Psoas muscle (tissue), 8 donors: ENCODE data around the gene TMA7. TPM values are rescaled to one million over a fixed set of nuclear protein-coding genes. Genes with fewer than 3 reads are reported as not detected.

Source experiments
- ATAC-seq, 4 donors: fragments of 200-7000 bp; cut with Tn5 transposase; one replicate each; pipeline ENCODE4 v1.9.1; 2020; ENCODE audit warnings: moderate library complexity in 3 of 4, mild to moderate bottlenecking in 2 of 4
- DNase-seq, 2 donors: peaks; one replicate each; pipeline ENCODE4 v3.0.0-alpha.2; 2020
- H3K27ac ChIP-seq: fragments of 200-600 bp; one replicate; pipeline ENCODE4 v1.8.0; 2022
- H3K27me3 ChIP-seq, 3 donors: fragments of 200-600 bp in 1 of 3; one replicate each; pipeline versions ENCODE4 v1.6.1 to v1.8.0; 2013 to 2022; ENCODE audit warnings: low read length in 2 of 3, mild to moderate bottlenecking in 2 of 3, moderate library complexity in 1 of 3; ENCODE audit not compliant: insufficient read depth in 3 of 3
- H3K36me3 ChIP-seq, 2 donors: fragments of 200-600 bp in 1 of 2; one replicate each; pipeline versions ENCODE4 v1.6.1 to v1.8.0; 2013 to 2022; ENCODE audit warnings: low read depth in 1 of 2, mild to moderate bottlenecking in 1 of 2, moderate library complexity in 1 of 2; ENCODE audit not compliant: insufficient read depth in 1 of 2
- H3K4me1 ChIP-seq: fragments of 200-600 bp; one replicate; pipeline ENCODE4 v1.8.0; 2022
- H3K4me3 ChIP-seq: fragments of 200-600 bp; one replicate; pipeline ENCODE4 v1.8.0; 2022; ENCODE audit warnings: mild to moderate bottlenecking
- H3K9me3 ChIP-seq: fragments of 200-600 bp; one replicate; pipeline ENCODE4 v1.8.0; 2022
- CTCF ChIP-seq: fragments of 200-600 bp; IDR thresholded peaks from one replicate; pipeline ENCODE4 v1.8.0; 2022; ENCODE audit warnings: antibody characterized with exemption
- whole genome bisulfite sequencing, 3 donors: extraction: QIAGEN DNeasy Blood & Tissue Kit; methylation state at CpG; one replicate each; pipeline versions ENCODE4 v1.1.6 to v1.1.7; 2013; 5-methylcytosine and 5-hydroxymethylcytosine counted together
- intact Hi-C, 2 donors: fragments of 100-400 bp; cut with DNase I; formaldehyde crosslinking; loops; one replicate each; pipeline versions ENCODE4 v1.11.0 to v1.14.2; 2022
- polyA plus RNA-seq, 3 donors: library from polyadenylated mRNA; stranded (reverse); fragments of 200-250 nt; gene quantifications; one replicate each; pipeline ENCODE4 v1.2.3, GENCODE V29; 2013
- total RNA-seq, 4 donors: library from RNA; stranded (reverse); fragmentation: NEBNext Ultra II Directional in 2 of 4; extraction: Animal tissue kit (Norgen Biotek cat#: 25700) in 2 of 4; gene quantifications; one replicate each; pipeline versions ENCODE4 v1.2.1 to v1.2.4, GENCODE V29; 2021 to 2023
- donor health status: healthy with polysubstance abuse.
- donor health status: DM: no; HTN: no; CAD: no; lungs with moderate emphysema.
- donor health status: Bipolar disorder and iron deficiency.
- donor health status: healthy.
- donor health status: DM: yes; HTN: yes; CAD: no.
- donor health status: DM: no; HTN: no; CAD: no.
- donor health status: DM: no; HTN: no; CAD: no.
- donor health status: DM: yes; HTN: yes; CAD: no.

Gene TMA7
- total and polyA plus RNA-seq, 7 donors = 156 to 342 (median 218) TPM

DNA sequence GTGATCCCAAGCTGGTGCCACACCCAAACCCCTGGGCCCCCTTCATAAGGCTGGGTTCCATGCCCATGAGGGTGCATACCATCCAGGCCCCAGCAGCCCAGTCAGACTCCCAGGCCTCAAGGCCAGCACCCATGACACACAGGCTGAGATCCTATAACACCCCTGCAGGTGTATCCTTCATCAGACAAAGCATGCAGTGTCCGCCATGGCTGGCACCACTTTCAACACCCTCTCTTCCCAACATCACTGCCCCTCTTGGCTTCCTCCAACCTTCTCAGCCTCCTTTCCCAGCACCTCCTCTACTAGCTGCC, 3.6 kb upstream of the TMA7 start:
- H3K36me3 ChIP-seq = peaks cover 3 to 30% of the 10 kb centered on the region in 2 donors
- no peak for DNase-seq
- WGBS, 3 donors = 0 to 75% (median 70%) methylated on average over 1 of the region's 1 CpG
- H3K4me3 ChIP-seq = no peak overlapping the region
- no peaks in the 10 kb centered on the region for H3K9me3 ChIP-seq
- H3K4me1 ChIP-seq = peaks cover 15% of the 10 kb centered on the region
- no peaks in the 10 kb centered on the region for H3K27me3 ChIP-seq
- no peak overlapping the region for H3K27ac ChIP-seq
- intact Hi-C loops = loop anchor here (1.0 to 5.0 kb wide), 3 partner anchors 163 to 244 kb away; no protein-coding TSS in a partner anchor
- no peak for TF ChIP-seq CTCF
- ATAC-seq = no peak

DNA sequence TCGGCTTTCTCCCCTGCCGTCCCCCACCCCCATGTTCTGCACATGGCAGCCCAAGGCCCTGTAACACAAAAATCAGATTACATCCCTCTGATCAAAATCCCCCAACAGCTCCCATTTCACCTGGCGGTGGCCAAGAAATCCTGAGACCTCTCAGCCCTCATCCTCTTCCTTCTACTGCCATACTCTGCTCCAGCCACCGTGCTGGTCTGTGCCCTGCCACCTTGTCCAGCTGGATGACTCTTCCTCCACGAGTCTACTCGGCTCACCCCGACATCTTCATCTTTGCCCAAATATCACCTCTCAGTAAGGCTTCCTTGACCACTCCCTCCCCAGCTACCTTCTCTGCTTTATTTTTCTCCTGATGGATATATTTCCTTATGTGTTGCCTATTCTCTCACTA, 3.2 kb upstream of the TMA7 start:
- no peak for DNase-seq
- WGBS, 3 donors = 79 to 89% (median 86%) methylated on average over 7 of the region's 7 CpGs
- no peak overlapping the region for H3K4me3 ChIP-seq
- intact Hi-C loops = loop anchor here (1.0 to 5.0 kb wide), 3 partner anchors 164 to 245 kb away; no protein-coding TSS in a partner anchor
- no peak for TF ChIP-seq CTCF
- no peak for ATAC-seq
- H3K4me1 ChIP-seq = peaks cover 19% of the 10 kb centered on the region
- no peak overlapping the region for H3K27ac ChIP-seq
- no peaks in the 10 kb centered on the region for H3K9me3 ChIP-seq
- H3K27me3 ChIP-seq = no peaks in the 10 kb centered on the region
- H3K36me3 ChIP-seq = peaks cover 3 to 32% of the 10 kb centered on the region in 2 donors

- intact Hi-C loops = loop anchor here (2.0 to 5.0 kb wide), 2 partner anchors 165 to 246 kb away; no protein-coding TSS in a partner anchor
- 79 to 86% (median 85%) methylated on average over 4 of the region's 4 CpGs for WGBS, 3 donors
- TF ChIP-seq CTCF = no peak
Observed at GRCh38 chr3:48437812-48438211, 2.2 kb upstream of the TMA7 start.

GRCh38 chr3:48440590-48440958, 517 bp downstream of the TMA7 start:
- Histone ChIP-seq H3K4me3 (peak overlapping the region; percentile 89), H3K36me3 (peaks cover 0 to 36% of the 10 kb centered on the region in 2 donors), H3K27ac (peak overlapping the region; percentile 92), H3K27me3 (no peaks in the 10 kb centered on the region), H3K4me1 (peaks cover 24% of the 10 kb centered on the region), H3K9me3 (no peaks in the 10 kb centered on the region)
- DNase-seq (no peak), ATAC-seq (peak in 3 of 4 donors; percentile 3 to 26 (median 15))
- intact Hi-C loops = no loop called here
- WGBS, 3 donors = 2 to 3% (median 2%) methylated on average over 21 of the region's 21 CpGs
- TF ChIP-seq CTCF = no peak

More at GRCh38 chr3:48437812-48438211, 2.2 kb upstream of the TMA7 start:
- peaks cover 3 to 32% of the 10 kb centered on the region in 2 donors for H3K36me3 ChIP-seq
- no peak overlapping the region for H3K27ac ChIP-seq
- ATAC-seq (no peak), DNase-seq (no peak)
- no peaks in the 10 kb centered on the region for H3K9me3 ChIP-seq
- peaks cover 23% of the 10 kb centered on the region for H3K4me1 ChIP-seq
- no peak overlapping the region for H3K4me3 ChIP-seq
- no peaks in the 10 kb centered on the region for H3K27me3 ChIP-seq

GRCh38 chr3:48441940-48442339, 1.9 kb downstream of the TMA7 start:
- Histone ChIP-seq H3K4me1 (peaks cover 30% of the 10 kb centered on the region), H3K4me3 (no peak overlapping the region), H3K36me3 (peaks cover 0 to 36% of the 10 kb centered on the region in 2 donors), H3K27me3 (no peaks in the 10 kb centered on the region), H3K9me3 (no peaks in the 10 kb centered on the region), H3K27ac (peak overlapping the region; percentile 36)
- 74 to 78% (median 75%) methylated on average over 6 of the region's 6 CpGs for WGBS, 3 donors
- TF ChIP-seq CTCF = no peak
- intact Hi-C loops = no loop called here
- DNase-seq = no peak
- ATAC-seq = no peak
